WTC11 (cell line): ENCODE data around the gene ARHGEF37. TPM values are rescaled to one million over a fixed set of nuclear protein-coding genes. Genes with fewer than 3 reads are reported as not detected.

Experiments used
- ATAC-seq: fragments of 200-7000 bp; cut with Tn5 transposase; 2 replicates; pipeline ENCODE4 v1.10.0; 2021; ENCODE audit warnings: mild to moderate bottlenecking, moderate library complexity
- CTCF ChIA-PET: fragments of 300-600 bp; sonication (Branson Sonifier 250); formaldehyde crosslinking; loops from one replicate; lab custom pipeline; 2021; ENCODE audit warnings: antibody characterized with exemption; lab: Charles Lee
- POLR2A ChIA-PET: fragments of 350-600 bp; sonication (Branson Sonifier 250); formaldehyde crosslinking; loops from one replicate; lab custom pipeline; 2021; ENCODE audit warnings: antibody characterized with exemption; lab: Charles Lee
- DNase-seq: peaks from one replicate; pipeline ENCODE4 v3.0.0; 2021; ENCODE audit warnings: low spot score
- H3K27ac Mint-ChIP-seq: 2 replicates; pipeline ENCODE4 v1.8.0; 2021; ENCODE audit warnings: mixed read lengths
- H3K27me3 Mint-ChIP-seq: 2 replicates; pipeline ENCODE4 v1.8.0; 2021; ENCODE audit warnings: low read depth, mild to moderate bottlenecking, moderate library complexity, mixed read lengths
- H3K36me3 Mint-ChIP-seq: 2 replicates; pipeline ENCODE4 v1.8.0; 2021; ENCODE audit warnings: mixed read lengths
- H3K4me1 Mint-ChIP-seq: 2 replicates; pipeline ENCODE4 v1.8.0; 2022; ENCODE audit warnings: mixed read lengths
- H3K4me3 Mint-ChIP-seq: 2 replicates; pipeline ENCODE4 v1.8.0; 2021; ENCODE audit warnings: mild to moderate bottlenecking, moderate library complexity, mixed read lengths
- H3K9me3 Mint-ChIP-seq: 2 replicates; pipeline ENCODE4 v1.8.0; 2021; ENCODE audit warnings: mixed read lengths
- HMGA2 ChIP-seq: fragments of 250-450 bp; sonication (Bioruptor Pico); IDR thresholded peaks from 2 replicates; pipeline ENCODE4 v1.4.0; 2021; ENCODE audit warnings: mild to moderate bottlenecking, moderate library complexity
- NFE2L1 ChIP-seq: sonication (generic); formaldehyde crosslinking; IDR thresholded peaks from 2 replicates; pipeline ENCODE4 v1.8.1; 2023; ENCODE audit warnings: missing genetic modification reagents
- TCF7 ChIP-seq: sonication (generic); formaldehyde crosslinking; IDR thresholded peaks from 2 replicates; pipeline ENCODE4 v1.8.0; 2022; ENCODE audit warnings: mild to moderate bottlenecking, low read depth, missing genetic modification reagents, moderate library complexity
- ZNF138 ChIP-seq: sonication (generic); formaldehyde crosslinking; conservative IDR thresholded peaks from 2 replicates; pipeline ENCODE4 v1.8.1; 2022; ENCODE audit warnings: mild to moderate bottlenecking, moderate library complexity, missing genetic modification reagents
- total RNA-seq: library from RNA; stranded (reverse); gene quantifications from 3 replicates; pipeline ENCODE4 v1.2.3, GENCODE V29; 2021
- TF ChIP-seq, protein P1 (sequence below): fragments of 250-450 bp; sonication (Bioruptor Pico); conservative IDR thresholded peaks from 2 replicates; pipeline ENCODE4 v1.9.0; 2021; ENCODE audit warnings: mild to moderate bottlenecking
- TF ChIP-seq, protein P2 (sequence below): fragments of 250-450 bp; sonication (Bioruptor Pico); IDR thresholded peaks from 2 replicates; pipeline ENCODE4 v1.9.0; 2021; ENCODE audit warnings: mild to moderate bottlenecking
- TF ChIP-seq, protein P3 (sequence below): sonication (generic); formaldehyde crosslinking; IDR thresholded peaks from 2 replicates; pipeline ENCODE4 v1.8.0; 2022; ENCODE audit warnings: mild to moderate bottlenecking, missing genetic modification reagents
- TF ChIP-seq, protein P4 (sequence below): fragments of 250-450 bp; sonication (Bioruptor Pico); IDR thresholded peaks from 2 replicates; pipeline ENCODE4 v1.9.0; 2021; ENCODE audit warnings: mild to moderate bottlenecking
- TF ChIP-seq, protein P5 (sequence below): sonication (generic); formaldehyde crosslinking; IDR thresholded peaks from 2 replicates; pipeline ENCODE4 v1.8.1; 2023; ENCODE audit warnings: mild to moderate bottlenecking, missing genetic modification reagents, borderline replicate concordance
- TF ChIP-seq, protein P6 (sequence below): fragments of 200-600 bp; IDR thresholded peaks from 2 replicates; pipeline ENCODE4 v1.8.0; 2022; ENCODE audit warnings: antibody characterized with exemption
- TF ChIP-seq, protein P7 (sequence below): sonication (generic); formaldehyde crosslinking; IDR thresholded peaks from 2 replicates; pipeline ENCODE4 v1.8.0; 2022; ENCODE audit warnings: mild to moderate bottlenecking, missing genetic modification reagents

ARHGEF37 gene
- total RNA-seq, 1 experiment from 2014 or later, result 1.1 TPM

DNA sequence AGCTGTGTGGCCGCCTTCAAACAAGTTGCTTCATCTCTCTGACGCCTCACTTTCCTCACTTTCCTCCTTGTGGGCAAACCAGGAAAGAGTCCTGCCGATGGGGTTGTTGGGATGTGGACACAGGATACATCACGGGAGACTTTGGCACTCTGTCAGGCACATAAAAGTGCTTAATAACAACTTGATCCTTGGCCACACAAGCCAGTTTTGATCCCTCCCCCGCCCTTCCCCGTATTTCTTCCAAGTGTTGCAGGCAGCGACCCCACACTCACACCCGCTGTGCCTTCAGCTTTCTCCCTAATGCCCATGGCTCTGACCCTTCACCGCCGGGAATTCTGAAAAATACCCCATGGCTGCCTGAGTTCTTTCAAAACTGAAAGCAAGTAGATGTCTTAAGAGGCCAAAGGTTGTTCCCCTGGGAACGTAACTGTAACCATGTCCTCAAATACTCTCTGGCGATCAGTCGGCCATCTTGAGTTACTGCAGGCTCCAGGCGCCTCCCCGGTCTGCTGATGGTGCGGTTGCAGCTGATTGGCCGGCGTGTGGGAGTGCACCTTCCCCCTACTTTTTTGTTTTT lies 59.8 kb downstream of the ARHGEF37 start:
- no peak for ATAC-seq
- CTCF ChIA-PET, result interaction anchor here (0.6 to 2.4 kb wide), 8 partner anchors 15 to 1551 kb away, joined by 3 to 11 read pairs (median 4); no protein-coding TSS in a partner anchor
- Mint-ChIP-seq H3K9me3 (no peaks in the 10 kb centered on the region), H3K36me3 (no peaks in the 10 kb centered on the region), H3K27ac (no peak overlapping the region), H3K27me3 (no peaks in the 10 kb centered on the region), H3K4me1 (peaks cover 4% of the 10 kb centered on the region; the same call in 1 of the 2 replicates), H3K4me3 (no peak overlapping the region)
- POLR2A ChIA-PET, result no interaction called here
- no peak for DNase-seq
- TF ChIP-seq, protein P1, sequence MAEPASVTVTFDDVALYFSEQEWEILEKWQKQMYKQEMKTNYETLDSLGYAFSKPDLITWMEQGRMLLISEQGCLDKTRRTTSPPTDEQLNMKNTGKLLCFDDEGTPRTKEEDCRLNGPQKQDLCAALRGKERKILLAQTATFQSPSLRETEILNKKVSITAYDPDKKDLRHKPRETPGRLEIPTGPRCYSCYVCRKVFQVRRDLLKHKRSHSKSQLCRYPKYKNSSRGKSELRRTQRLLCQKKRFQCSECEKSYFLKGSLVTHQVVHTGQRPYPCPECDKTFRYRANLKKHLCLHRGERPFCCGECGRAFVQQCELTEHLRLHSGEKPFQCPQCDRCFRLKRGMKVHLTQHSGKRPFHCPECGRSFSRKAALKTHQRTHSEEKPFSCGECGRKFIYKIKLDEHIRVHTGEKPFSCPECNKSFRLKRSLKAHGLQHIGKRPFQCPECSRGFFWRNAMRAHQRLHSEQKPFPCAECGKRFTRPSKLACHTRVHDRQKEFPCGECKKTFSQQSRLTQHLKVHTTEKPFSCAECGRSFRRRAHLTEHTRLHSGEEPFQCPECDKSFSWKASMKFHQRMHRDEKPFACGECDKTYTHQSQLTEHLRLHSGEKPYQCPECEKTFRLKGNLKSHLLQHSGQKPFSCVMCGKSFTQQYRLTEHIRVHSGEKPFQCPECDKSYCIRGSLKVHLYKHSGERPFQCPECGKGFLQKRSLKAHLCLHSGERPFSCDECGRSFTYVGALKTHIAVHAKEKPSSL (CRISPR knock-in tag), result no peak
- TF ChIP-seq, protein P2, sequence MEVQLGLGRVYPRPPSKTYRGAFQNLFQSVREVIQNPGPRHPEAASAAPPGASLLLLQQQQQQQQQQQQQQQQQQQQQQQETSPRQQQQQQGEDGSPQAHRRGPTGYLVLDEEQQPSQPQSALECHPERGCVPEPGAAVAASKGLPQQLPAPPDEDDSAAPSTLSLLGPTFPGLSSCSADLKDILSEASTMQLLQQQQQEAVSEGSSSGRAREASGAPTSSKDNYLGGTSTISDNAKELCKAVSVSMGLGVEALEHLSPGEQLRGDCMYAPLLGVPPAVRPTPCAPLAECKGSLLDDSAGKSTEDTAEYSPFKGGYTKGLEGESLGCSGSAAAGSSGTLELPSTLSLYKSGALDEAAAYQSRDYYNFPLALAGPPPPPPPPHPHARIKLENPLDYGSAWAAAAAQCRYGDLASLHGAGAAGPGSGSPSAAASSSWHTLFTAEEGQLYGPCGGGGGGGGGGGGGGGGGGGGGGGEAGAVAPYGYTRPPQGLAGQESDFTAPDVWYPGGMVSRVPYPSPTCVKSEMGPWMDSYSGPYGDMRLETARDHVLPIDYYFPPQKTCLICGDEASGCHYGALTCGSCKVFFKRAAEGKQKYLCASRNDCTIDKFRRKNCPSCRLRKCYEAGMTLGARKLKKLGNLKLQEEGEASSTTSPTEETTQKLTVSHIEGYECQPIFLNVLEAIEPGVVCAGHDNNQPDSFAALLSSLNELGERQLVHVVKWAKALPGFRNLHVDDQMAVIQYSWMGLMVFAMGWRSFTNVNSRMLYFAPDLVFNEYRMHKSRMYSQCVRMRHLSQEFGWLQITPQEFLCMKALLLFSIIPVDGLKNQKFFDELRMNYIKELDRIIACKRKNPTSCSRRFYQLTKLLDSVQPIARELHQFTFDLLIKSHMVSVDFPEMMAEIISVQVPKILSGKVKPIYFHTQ, result no peak
- no peak for TF ChIP-seq ZNF138 (CRISPR knock-in tag)
- TF ChIP-seq, protein P3, sequence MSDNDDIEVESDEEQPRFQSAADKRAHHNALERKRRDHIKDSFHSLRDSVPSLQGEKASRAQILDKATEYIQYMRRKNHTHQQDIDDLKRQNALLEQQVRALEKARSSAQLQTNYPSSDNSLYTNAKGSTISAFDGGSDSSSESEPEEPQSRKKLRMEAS (CRISPR knock-in tag), result no peak
- TF ChIP-seq, protein P4, sequence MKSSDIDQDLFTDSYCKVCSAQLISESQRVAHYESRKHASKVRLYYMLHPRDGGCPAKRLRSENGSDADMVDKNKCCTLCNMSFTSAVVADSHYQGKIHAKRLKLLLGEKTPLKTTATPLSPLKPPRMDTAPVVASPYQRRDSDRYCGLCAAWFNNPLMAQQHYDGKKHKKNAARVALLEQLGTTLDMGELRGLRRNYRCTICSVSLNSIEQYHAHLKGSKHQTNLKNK (CRISPR knock-in tag), result no peak
- no peak for TF ChIP-seq TCF7 (CRISPR knock-in tag)
- TF ChIP-seq, protein P5, sequence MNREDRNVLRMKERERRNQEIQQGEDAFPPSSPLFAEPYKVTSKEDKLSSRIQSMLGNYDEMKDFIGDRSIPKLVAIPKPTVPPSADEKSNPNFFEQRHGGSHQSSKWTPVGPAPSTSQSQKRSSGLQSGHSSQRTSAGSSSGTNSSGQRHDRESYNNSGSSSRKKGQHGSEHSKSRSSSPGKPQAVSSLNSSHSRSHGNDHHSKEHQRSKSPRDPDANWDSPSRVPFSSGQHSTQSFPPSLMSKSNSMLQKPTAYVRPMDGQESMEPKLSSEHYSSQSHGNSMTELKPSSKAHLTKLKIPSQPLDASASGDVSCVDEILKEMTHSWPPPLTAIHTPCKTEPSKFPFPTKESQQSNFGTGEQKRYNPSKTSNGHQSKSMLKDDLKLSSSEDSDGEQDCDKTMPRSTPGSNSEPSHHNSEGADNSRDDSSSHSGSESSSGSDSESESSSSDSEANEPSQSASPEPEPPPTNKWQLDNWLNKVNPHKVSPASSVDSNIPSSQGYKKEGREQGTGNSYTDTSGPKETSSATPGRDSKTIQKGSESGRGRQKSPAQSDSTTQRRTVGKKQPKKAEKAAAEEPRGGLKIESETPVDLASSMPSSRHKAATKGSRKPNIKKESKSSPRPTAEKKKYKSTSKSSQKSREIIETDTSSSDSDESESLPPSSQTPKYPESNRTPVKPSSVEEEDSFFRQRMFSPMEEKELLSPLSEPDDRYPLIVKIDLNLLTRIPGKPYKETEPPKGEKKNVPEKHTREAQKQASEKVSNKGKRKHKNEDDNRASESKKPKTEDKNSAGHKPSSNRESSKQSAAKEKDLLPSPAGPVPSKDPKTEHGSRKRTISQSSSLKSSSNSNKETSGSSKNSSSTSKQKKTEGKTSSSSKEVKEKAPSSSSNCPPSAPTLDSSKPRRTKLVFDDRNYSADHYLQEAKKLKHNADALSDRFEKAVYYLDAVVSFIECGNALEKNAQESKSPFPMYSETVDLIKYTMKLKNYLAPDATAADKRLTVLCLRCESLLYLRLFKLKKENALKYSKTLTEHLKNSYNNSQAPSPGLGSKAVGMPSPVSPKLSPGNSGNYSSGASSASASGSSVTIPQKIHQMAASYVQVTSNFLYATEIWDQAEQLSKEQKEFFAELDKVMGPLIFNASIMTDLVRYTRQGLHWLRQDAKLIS, result no peak
- no peak for TF ChIP-seq NFE2L1 (CRISPR knock-in tag)
- TF ChIP-seq, protein P6, sequence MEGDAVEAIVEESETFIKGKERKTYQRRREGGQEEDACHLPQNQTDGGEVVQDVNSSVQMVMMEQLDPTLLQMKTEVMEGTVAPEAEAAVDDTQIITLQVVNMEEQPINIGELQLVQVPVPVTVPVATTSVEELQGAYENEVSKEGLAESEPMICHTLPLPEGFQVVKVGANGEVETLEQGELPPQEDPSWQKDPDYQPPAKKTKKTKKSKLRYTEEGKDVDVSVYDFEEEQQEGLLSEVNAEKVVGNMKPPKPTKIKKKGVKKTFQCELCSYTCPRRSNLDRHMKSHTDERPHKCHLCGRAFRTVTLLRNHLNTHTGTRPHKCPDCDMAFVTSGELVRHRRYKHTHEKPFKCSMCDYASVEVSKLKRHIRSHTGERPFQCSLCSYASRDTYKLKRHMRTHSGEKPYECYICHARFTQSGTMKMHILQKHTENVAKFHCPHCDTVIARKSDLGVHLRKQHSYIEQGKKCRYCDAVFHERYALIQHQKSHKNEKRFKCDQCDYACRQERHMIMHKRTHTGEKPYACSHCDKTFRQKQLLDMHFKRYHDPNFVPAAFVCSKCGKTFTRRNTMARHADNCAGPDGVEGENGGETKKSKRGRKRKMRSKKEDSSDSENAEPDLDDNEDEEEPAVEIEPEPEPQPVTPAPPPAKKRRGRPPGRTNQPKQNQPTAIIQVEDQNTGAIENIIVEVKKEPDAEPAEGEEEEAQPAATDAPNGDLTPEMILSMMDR, result no peak
- no peak for TF ChIP-seq HMGA2 (CRISPR knock-in tag)
- TF ChIP-seq, protein P7, sequence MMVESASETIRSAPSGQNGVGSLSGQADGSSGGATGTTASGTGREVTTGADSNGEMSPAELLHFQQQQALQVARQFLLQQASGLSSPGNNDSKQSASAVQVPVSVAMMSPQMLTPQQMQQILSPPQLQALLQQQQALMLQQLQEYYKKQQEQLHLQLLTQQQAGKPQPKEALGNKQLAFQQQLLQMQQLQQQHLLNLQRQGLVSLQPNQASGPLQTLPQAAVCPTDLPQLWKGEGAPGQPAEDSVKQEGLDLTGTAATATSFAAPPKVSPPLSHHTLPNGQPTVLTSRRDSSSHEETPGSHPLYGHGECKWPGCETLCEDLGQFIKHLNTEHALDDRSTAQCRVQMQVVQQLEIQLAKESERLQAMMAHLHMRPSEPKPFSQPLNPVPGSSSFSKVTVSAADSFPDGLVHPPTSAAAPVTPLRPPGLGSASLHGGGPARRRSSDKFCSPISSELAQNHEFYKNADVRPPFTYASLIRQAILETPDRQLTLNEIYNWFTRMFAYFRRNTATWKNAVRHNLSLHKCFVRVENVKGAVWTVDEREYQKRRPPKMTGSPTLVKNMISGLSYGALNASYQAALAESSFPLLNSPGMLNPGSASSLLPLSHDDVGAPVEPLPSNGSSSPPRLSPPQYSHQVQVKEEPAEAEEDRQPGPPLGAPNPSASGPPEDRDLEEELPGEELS (CRISPR knock-in tag), result no peak
